ENCODE data around the gene SND1.
A peak's percentile ranks its signal among the peaks of the same experiment; 100 is the strongest.
"Not testable (repeated sequence)": the region's sequence is repeated elsewhere in the genome, so short reads cannot be mapped to it uniquely, and the experiment has no call there.

The SND1 gene

GRCh38 chr7:127940381-127941160 is 288.6 kb downstream of the SND1 start:
- DNase-seq = no peak

- no peak for DNase-seq
Observed at GRCh38 chr7:127941476-127942210, 289.6 kb downstream of the SND1 start.

GRCh38 chr7:127943541-127944521 is 291.8 kb downstream of the SND1 start:
- DNase-seq = peak; percentile 38 to 59

GRCh38 chr7:127946111-127946510 is 294.1 kb downstream of the SND1 start:
- no peak for DNase-seq

- no peak for DNase-seq
Observed at GRCh38 chr7:127946847-127947246, 294.9 kb downstream of the SND1 start.

GRCh38 chr7:127948312-127948711 is 296.3 kb downstream of the SND1 start:
- no peak for DNase-seq

GRCh38 chr7:127948930-127949329 is 296.9 kb downstream of the SND1 start:
- no peak for DNase-seq

- no peak for DNase-seq
Observed at GRCh38 chr7:127949769-127950222, 297.8 kb downstream of the SND1 start.

GRCh38 chr7:127950233-127950935 is 298.4 kb downstream of the SND1 start:
- no peak for DNase-seq

GRCh38 chr7:127953423-127954356 is 301.7 kb downstream of the SND1 start:
- DNase-seq = peak; percentile 28 to 65

GRCh38 chr7:127954357-127954748 is 302.4 kb downstream of the SND1 start:
- no peak for DNase-seq

GRCh38 chr7:127955051-127955531 is 303.1 kb downstream of the SND1 start:
- DNase-seq = no peak

- DNase-seq = no peak
Observed at GRCh38 chr7:127957886-127958285, 305.9 kb downstream of the SND1 start.

GRCh38 chr7:127959770-127960169 is 307.8 kb downstream of the SND1 start:
- DNase-seq = no peak

- no peak for DNase-seq
Observed at GRCh38 chr7:127961786-127962453, 309.9 kb downstream of the SND1 start.

GRCh38 chr7:127962589-127963361 is 310.8 kb downstream of the SND1 start:
- DNase-seq = no peak

- not testable (repeated sequence) for DNase-seq
Observed at GRCh38 chr7:127963850-127964249, 311.9 kb downstream of the SND1 start.

- DNase-seq = no peak
Observed at GRCh38 chr7:127967281-127967680, 315.3 kb downstream of the SND1 start.

GRCh38 chr7:127968547-127968946 is 316.6 kb downstream of the SND1 start:
- no peak for DNase-seq
